Pancreas (tissue), 10 donors: Measurements from ENCODE around the gene WASL. TPM values are rescaled to one million over a fixed set of nuclear protein-coding genes. Genes with fewer than 3 reads are reported as not detected.

Source experiments
- ATAC-seq, 4 donors: fragments of 200-7000 bp; cut with Tn5 transposase; one replicate each; pipeline versions ENCODE4 v1.8.0 to v1.9.1; 2020; ENCODE audit warnings: mild to moderate bottlenecking in 4 of 4, moderate library complexity in 4 of 4
- DNase-seq, 6 donors: peaks; one replicate each; pipeline ENCODE4 v3.0.0-alpha.2; 2020
- FAIRE-seq: peaks from 2 replicates; lab custom pipeline; 2012; peaks lifted over from hg19 to GRCh38; lab: Jason Lieb, UNC
- H3K27ac ChIP-seq, 4 donors: fragments of 200-600 bp; sonication (generic); 1 replicate in 3 of 4; 2 replicates in 1 of 4; pipeline versions ENCODE4 v1.5.0 to v1.8.0; 2020
- H3K27me3 ChIP-seq, 4 donors: fragments of 200-600 bp; one replicate each; pipeline ENCODE4 v1.8.0; 2021
- H3K36me3 ChIP-seq, 3 donors: fragments of 200-600 bp; sonication (generic) in 1 of 3; one replicate each; pipeline versions ENCODE4 v1.5.0 to v1.8.0; 2020 to 2021
- H3K4me1 ChIP-seq, 3 donors: fragments of 200-600 bp; one replicate each; pipeline ENCODE4 v1.8.0; 2021
- H3K4me3 ChIP-seq, 4 donors: fragments of 200-600 bp; sonication (generic) in 2 of 4; one replicate each; pipeline versions ENCODE4 v1.5.0 to v1.8.0; 2020 to 2021
- H3K9me3 ChIP-seq, 4 donors: fragments of 200-600 bp; one replicate each; pipeline ENCODE4 v1.8.0; 2021
- WGBS, 2 donors: extraction: QIAGEN DNeasy Blood & Tissue Kit; methylation state at CpG; one replicate each; pipeline ENCODE4 v1.1.7; 2013; 5-methylcytosine and 5-hydroxymethylcytosine counted together
- intact Hi-C, 3 donors: fragments of 100-400 bp; cut with DNase I; formaldehyde crosslinking; loops; one replicate each; pipeline versions ENCODE4 v1.11.1 to v1.14.2; 2022
- polyA plus RNA-seq, 2 donors: library from polyadenylated mRNA; stranded (reverse); fragments of 200-250 nt; gene quantifications; one replicate each; pipeline ENCODE4 v1.2.3, GENCODE V29; 2013
- total RNA-seq, 6 donors: library from RNA; stranded (reverse); fragmentation: NEBNext Ultra II Directional in 4 of 6; extraction: Animal tissue kit (Norgen Biotek cat#: 25700) in 4 of 6; gene quantifications; one replicate each; pipeline versions ENCODE4 v1.2.1 to v1.2.4, GENCODE V29; 2021 to 2023
- TF ChIP-seq, protein P1 (sequence below), 4 donors: fragments of 200-600 bp; sonication (generic) in 3 of 4; IDR thresholded peaks; one replicate each; pipeline versions ENCODE4 v1.5.0 to v1.8.0; 2021; ENCODE audit warnings: antibody characterized with exemption in 4 of 4
- donor health status: healthy with polysubstance abuse.
- donor health status: DM: no; HTN: no; CAD: no; lungs with moderate emphysema.
- donor health status: DM: no; HTN: no; CAD: no.
- donor health status: control.
- donor health status: control.
- donor health status: Bipolar disorder and iron deficiency.
- donor health status: DM: yes; HTN: yes; CAD: no.
- donor health status: DM: no; HTN: no; CAD: no.
- donor health status: DM: no; HTN: no; CAD: no.
- donor health status: DM: yes; HTN: yes; CAD: no.

WASL gene
- total and polyA plus RNA-seq, 8 donors, result 8.2 to 27.3 (median 16.0) TPM

DNA sequence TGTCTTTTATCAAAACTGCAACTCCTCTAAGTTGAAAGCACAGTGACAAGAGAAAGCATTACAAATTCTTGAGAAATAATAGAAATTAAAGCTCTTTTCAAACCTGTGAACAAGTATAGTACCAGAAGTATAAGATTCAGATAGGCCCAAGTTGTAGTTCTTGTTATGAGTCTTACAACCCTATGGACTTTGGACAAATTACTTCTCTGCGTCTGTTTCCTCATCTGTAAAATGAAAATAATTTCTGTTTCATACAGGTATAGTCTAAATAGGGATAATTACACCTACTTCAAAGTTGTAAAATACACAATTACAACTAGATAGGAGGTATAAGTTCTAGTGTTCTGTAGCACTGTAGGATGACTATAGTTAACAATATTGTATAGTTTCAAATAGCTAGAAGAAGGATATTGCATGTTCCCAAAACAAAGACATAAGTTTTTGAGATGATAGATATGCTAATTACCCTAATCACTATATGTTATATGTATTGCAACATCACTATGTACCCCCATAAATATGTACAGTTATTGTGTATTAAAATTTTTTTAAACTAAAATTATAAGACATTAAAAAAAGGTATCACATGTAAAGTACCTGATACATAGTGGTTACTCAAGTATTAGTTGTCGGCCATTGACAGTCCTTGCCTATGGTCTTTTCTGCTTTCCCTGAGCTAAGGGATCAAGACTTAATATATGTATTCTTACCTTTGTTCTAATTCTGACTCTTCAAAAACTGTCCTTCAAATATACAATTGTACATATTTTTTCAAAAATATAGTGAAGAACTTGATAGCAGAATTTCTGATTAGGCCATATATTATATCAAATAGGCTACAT, 1.8 kb upstream of the WASL start:
- intact Hi-C loops, result no loop called here
- 87 to 92% methylated on average over 2 of the region's 2 CpGs for WGBS, 2 donors
- Histone ChIP-seq H3K4me3 (peak overlapping the region in 2 of 4 donors; percentile 88 to 94), H3K27me3 (no peaks in the 10 kb centered on the region), H3K4me1 (peaks cover 4 to 37% (median 34%) of the 10 kb centered on the region in 3 donors), H3K27ac (peak overlapping the region in 1 of 4 donors; percentile 99), H3K9me3 (no peaks in the 10 kb centered on the region), H3K36me3 (no peaks in the 10 kb centered on the region)
- DNase-seq (no peak), ATAC-seq (no peak), FAIRE-seq (peak; percentile 69)
- TF ChIP-seq, protein P1, sequence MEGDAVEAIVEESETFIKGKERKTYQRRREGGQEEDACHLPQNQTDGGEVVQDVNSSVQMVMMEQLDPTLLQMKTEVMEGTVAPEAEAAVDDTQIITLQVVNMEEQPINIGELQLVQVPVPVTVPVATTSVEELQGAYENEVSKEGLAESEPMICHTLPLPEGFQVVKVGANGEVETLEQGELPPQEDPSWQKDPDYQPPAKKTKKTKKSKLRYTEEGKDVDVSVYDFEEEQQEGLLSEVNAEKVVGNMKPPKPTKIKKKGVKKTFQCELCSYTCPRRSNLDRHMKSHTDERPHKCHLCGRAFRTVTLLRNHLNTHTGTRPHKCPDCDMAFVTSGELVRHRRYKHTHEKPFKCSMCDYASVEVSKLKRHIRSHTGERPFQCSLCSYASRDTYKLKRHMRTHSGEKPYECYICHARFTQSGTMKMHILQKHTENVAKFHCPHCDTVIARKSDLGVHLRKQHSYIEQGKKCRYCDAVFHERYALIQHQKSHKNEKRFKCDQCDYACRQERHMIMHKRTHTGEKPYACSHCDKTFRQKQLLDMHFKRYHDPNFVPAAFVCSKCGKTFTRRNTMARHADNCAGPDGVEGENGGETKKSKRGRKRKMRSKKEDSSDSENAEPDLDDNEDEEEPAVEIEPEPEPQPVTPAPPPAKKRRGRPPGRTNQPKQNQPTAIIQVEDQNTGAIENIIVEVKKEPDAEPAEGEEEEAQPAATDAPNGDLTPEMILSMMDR (IDR thresholded peaks at IDR 0.05), result no peak

DNA sequence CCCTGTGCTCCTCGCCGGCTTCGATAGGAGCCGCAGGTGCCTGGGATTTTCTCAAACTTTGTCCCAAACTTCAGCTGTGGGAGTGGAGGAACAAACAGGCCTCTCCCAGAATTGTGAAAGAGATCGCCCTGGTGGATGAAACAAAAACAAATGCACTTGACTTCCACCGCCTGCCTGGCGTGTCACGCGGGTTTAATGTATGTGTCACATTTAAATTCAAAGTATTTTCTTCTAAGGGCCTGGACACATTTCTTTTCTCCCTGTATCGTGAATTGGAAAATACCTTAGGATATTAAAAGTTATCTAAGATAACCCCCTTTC, 694 bp upstream of the WASL start:
- ATAC-seq (peak; percentile 14 to 37 (median 18)), DNase-seq (no peak), FAIRE-seq (no peak)
- H3K4me3 ChIP-seq, result peak overlapping the region; percentile 67 to 94 (median 85)
- H3K9me3 ChIP-seq, result no peaks in the 10 kb centered on the region
- peak overlapping the region; percentile 94 to 99 (median 97) for H3K27ac ChIP-seq
- 1% methylated on average over 10 of the region's 10 CpGs for WGBS, 2 donors
- intact Hi-C loops, result loop anchor here in 1 of 3 donors (10.0 kb wide), 1 partner anchor 55 kb away; no protein-coding TSS in a partner anchor
- H3K27me3 ChIP-seq, result no peaks in the 10 kb centered on the region
- peaks cover 12 to 48% (median 41%) of the 10 kb centered on the region in 3 donors for H3K4me1 ChIP-seq
- H3K36me3 ChIP-seq, result no peaks in the 10 kb centered on the region
- TF ChIP-seq, protein P1 (IDR thresholded peaks at IDR 0.05), result no peak

DNA sequence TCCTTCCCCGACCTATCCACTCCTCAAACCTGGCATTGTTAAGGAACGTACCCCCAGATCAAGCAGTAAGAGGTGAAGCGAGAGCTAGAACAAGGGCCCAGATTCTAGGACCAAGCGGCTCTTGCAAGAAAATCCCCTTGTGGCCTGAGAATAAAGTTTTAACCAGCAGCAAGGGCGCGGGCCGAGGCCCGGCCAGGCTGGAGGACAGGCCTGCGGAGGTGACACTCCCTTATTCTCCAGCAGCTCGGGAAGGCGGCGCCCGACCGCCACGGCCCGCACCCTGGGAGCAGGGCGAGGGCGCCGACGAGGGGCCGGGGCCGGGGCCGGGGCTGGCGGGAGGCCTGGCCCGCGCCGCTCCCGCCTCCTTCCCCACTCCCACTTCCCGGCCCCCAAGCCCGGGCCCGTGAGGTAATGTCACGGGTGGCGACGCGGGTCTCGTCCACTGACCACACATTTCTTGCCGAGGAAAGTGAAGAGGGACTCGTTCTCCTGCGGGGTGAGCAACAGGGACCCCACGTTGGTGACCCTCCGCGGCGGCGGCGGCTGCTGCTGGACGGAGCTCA, 551 bp downstream of the WASL start:
- Histone ChIP-seq H3K27me3 (no peaks in the 10 kb centered on the region), H3K4me3 (peak overlapping the region; percentile 76 to 94 (median 85)), H3K9me3 (no peaks in the 10 kb centered on the region), H3K4me1 (peaks cover 20 to 60% (median 47%) of the 10 kb centered on the region in 3 donors), H3K27ac (peak overlapping the region; percentile 94 to 99 (median 97)), H3K36me3 (no peaks in the 10 kb centered on the region)
- TF ChIP-seq, protein P1 (IDR thresholded peaks at IDR 0.05), result no peak
- 0% methylated on average over 33 to 46 of the region's 46 CpGs for WGBS, 2 donors
- intact Hi-C loops, result loop anchor here in 1 of 3 donors (10.0 kb wide), 1 partner anchor 53 kb away; no protein-coding TSS in a partner anchor
- peak; percentile 43 to 81 (median 60) for DNase-seq
- peak; percentile 53 to 66 (median 58) for ATAC-seq
- FAIRE-seq, result no peak

DNA sequence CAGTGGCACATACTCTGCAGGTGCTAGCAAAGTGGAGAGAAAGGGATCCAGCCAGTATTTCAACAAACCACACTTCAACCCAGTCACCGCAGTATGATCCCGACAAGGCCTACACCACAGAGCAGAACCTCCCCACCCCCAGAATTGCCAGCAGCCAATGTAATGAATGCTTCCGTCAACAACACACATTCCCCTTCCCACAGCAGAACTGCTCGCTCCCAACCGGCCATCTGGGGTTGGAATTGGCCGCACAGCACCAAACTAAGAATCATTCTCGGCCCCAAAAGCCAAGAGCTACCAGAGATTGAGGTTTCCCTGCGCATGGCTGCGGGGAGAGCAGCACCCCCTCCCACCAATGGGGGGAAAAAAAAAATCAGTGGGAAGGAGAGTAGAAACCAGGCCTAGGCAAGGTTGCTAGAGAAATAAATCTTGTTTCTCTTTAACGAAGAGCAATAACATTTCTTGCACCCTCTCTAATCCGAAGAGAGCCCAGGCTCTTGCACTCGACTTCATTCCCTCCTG, 1.1 kb downstream of the WASL start:
- Histone ChIP-seq H3K4me1 (peaks cover 22 to 66% (median 47%) of the 10 kb centered on the region in 3 donors), H3K27ac (peak overlapping the region; percentile 94 to 99 (median 97)), H3K9me3 (no peaks in the 10 kb centered on the region), H3K4me3 (peak overlapping the region; percentile 76 to 94 (median 85)), H3K36me3 (no peaks in the 10 kb centered on the region), H3K27me3 (no peaks in the 10 kb centered on the region)
- no peak for FAIRE-seq
- 0% methylated on average over 12 of the region's 12 CpGs for WGBS, 2 donors
- DNase-seq, result peak; percentile 62 to 83 (median 70)
- intact Hi-C loops, result loop anchor here in 1 of 3 donors (10.0 kb wide), 1 partner anchor 53 kb away; no protein-coding TSS in a partner anchor
- peak; percentile 46 to 76 (median 67) for ATAC-seq
- TF ChIP-seq, protein P1 (IDR thresholded peaks at IDR 0.05), result no peak
